SK-N-SH (cell line): ENCODE results near the gene HUNK. TPM values are rescaled to one million over a fixed set of nuclear protein-coding genes. Genes with fewer than 3 reads are reported as not detected.

Experiments
- CTCF ChIA-PET: fragments of 300-600, 350-600 bp; formaldehyde crosslinking; extraction: SDS; loops from one replicate; lab custom pipeline; 2021; lab: Yijun Ruan, JAX
- POLR2A ChIA-PET: fragments of 350-600 bp; sonication (Branson Sonifier 250); formaldehyde crosslinking; extraction: SDS; loops from one replicate; lab custom pipeline; 2020; ENCODE audit warnings: antibody characterized with exemption, inconsistent platforms; lab: Yijun Ruan, JAX
- DNase-seq: peaks from one replicate; pipeline ENCODE4 v3.0.0; 2012
- H2AFZ ChIP-seq: fragments of 200-600 bp; sonication (generic); 2 replicates; pipeline ENCODE4 v1.8.1; 2016; ENCODE audit warnings: antibody characterized with exemption, mild to moderate bottlenecking, low read depth
- H3F3A ChIP-seq: fragments of 200-600 bp; sonication (generic); replicated peaks from 2 replicates; pipeline ENCODE3; 2016; ENCODE audit warnings: antibody characterized with exemption, mild to moderate bottlenecking; ENCODE audit not compliant: insufficient read depth
- H3K27ac ChIP-seq, 2 experiments: fragments of 200-500 bp in 1 of 2; fragments of 200-600 bp in 1 of 2; sonication (Bioruptor generic) in 1 of 2; sonication (generic), shearing (Covaris generic) in 1 of 2; 2 replicates each; pipeline versions ENCODE4 v1.5.1 to v1.6.1; 2014 to 2016; ENCODE audit warnings: low read depth in 2 of 2, inconsistent platforms in 1 of 2, low read length in 1 of 2, mild to moderate bottlenecking in 1 of 2, mixed read lengths in 1 of 2
- H3K27me3 ChIP-seq: fragments of 200-600 bp; sonication (generic), shearing (Covaris generic); 2 replicates; pipeline ENCODE4 v1.6.1; 2016; ENCODE audit warnings: mixed run types; ENCODE audit not compliant: insufficient read depth
- H3K36me3 ChIP-seq, 2 experiments: fragments of 200-500 bp in 1 of 2; fragments of 200-600 bp in 1 of 2; sonication (Bioruptor generic) in 1 of 2; sonication (generic) in 1 of 2; replicated peaks in 1 of 2; 2 replicates each; pipeline versions ENCODE3 to v1.5.1; 2014 to 2016; ENCODE audit warnings: low read length in 1 of 2, mild to moderate bottlenecking in 1 of 2; ENCODE audit not compliant: insufficient read depth in 2 of 2, control insufficient read depth in 1 of 2
- H3K4me1 ChIP-seq, 2 experiments: fragments of 200-500 bp in 1 of 2; fragments of 200-600 bp in 1 of 2; sonication (Bioruptor generic) in 1 of 2; sonication (generic), shearing (Covaris generic) in 1 of 2; 2 replicates each; pipeline versions ENCODE4 v1.5.1 to v1.6.1; 2014 to 2016; ENCODE audit warnings: low read depth in 1 of 2, low read length in 1 of 2, mixed run types in 1 of 2; ENCODE audit not compliant: insufficient read depth in 2 of 2, control insufficient read depth in 1 of 2
- H3K4me2 ChIP-seq: fragments of 200-600 bp; sonication (generic), shearing (Covaris generic); 2 replicates; pipeline ENCODE4 v1.6.1; 2017; ENCODE audit warnings: mixed run types
- H3K4me3 ChIP-seq, 2 experiments: fragments of 200-500 bp in 1 of 2; fragments of 200-600 bp in 1 of 2; sonication (Bioruptor generic) in 1 of 2; sonication (generic), shearing (Covaris generic) in 1 of 2; 2 replicates each; pipeline versions ENCODE4 v1.5.1 to v1.8.1; 2014 to 2016; ENCODE audit warnings: low read depth in 2 of 2, inconsistent platforms in 1 of 2, low read length in 1 of 2, mild to moderate bottlenecking in 1 of 2, mixed read lengths in 1 of 2, moderate library complexity in 1 of 2
- H3K79me2 ChIP-seq: fragments of 200-600 bp; sonication (generic); 2 replicates; pipeline ENCODE4 v1.8.1; 2017; ENCODE audit warnings: mild to moderate bottlenecking; ENCODE audit not compliant: insufficient read depth
- H3K9ac ChIP-seq: fragments of 200-600 bp; sonication (generic); 2 replicates; pipeline ENCODE4 v1.6.1; 2017; ENCODE audit warnings: mixed run types
- H3K9me2 ChIP-seq: fragments of 200-600 bp; sonication (generic); 2 replicates; pipeline ENCODE4 v1.6.1; 2017; ENCODE audit warnings: mixed run types
- H3K9me3 ChIP-seq: fragments of 200-600 bp; sonication (generic); 2 replicates; pipeline ENCODE4 v1.6.1; 2017; ENCODE audit warnings: mixed run types, mild to moderate bottlenecking, moderate library complexity
- H4K20me1 ChIP-seq: fragments of 200-600 bp; sonication (generic); 2 replicates; pipeline ENCODE4 v1.6.1; 2017; ENCODE audit warnings: mild to moderate bottlenecking, mixed run types; ENCODE audit not compliant: insufficient read depth
- CHD2 ChIP-seq: fragments of 150-350 bp; IDR thresholded peaks from 2 replicates; pipeline ENCODE4 v1.6.1; 2018; ENCODE audit warnings: low read length; ENCODE audit not compliant: partially characterized antibody
- ELF1 ChIP-seq: IDR thresholded peaks from 2 replicates; pipeline ENCODE4 v1.4.0; 2012
- FOSL2 ChIP-seq: IDR thresholded peaks from 2 replicates; pipeline ENCODE4 v1.4.0; 2012; ENCODE audit warnings: low read depth, mild to moderate bottlenecking, moderate library complexity, borderline replicate concordance
- FOXM1 ChIP-seq: IDR thresholded peaks from 2 replicates; pipeline ENCODE4 v1.4.0; 2012; ENCODE audit warnings: low read depth, mild to moderate bottlenecking
- GABPA ChIP-seq: IDR thresholded peaks from 2 replicates; pipeline ENCODE4 v1.4.0; 2012; ENCODE audit warnings: low read depth, mild to moderate bottlenecking
- JUND ChIP-seq: IDR thresholded peaks from 2 replicates; pipeline ENCODE4 v1.4.0; 2012
- MEF2A ChIP-seq: IDR thresholded peaks from 2 replicates; pipeline ENCODE4 v1.4.0; 2012; ENCODE audit warnings: low read depth, borderline replicate concordance
- MXI1 ChIP-seq: IDR thresholded peaks from 2 replicates; pipeline ENCODE4 v1.6.1; 2012; ENCODE audit warnings: mild to moderate bottlenecking, low read depth, low read length, improper control_type of control experiment
- NRF1 ChIP-seq: IDR thresholded peaks from 2 replicates; pipeline ENCODE4 v1.6.1; 2012; ENCODE audit warnings: low read depth, mild to moderate bottlenecking, low read length
- RAD21 ChIP-seq: IDR thresholded peaks from 2 replicates; pipeline ENCODE4 v1.6.1; 2012; ENCODE audit warnings: mild to moderate bottlenecking, low read length
- RFX5 ChIP-seq: IDR thresholded peaks from 2 replicates; pipeline ENCODE4 v1.6.1; 2012; ENCODE audit warnings: mild to moderate bottlenecking, improper control_type of control experiment, low read length
- SIN3A ChIP-seq: IDR thresholded peaks from 2 replicates; pipeline ENCODE4 v1.6.1; 2012; ENCODE audit warnings: low read depth, mild to moderate bottlenecking, low read length, moderate library complexity, borderline replicate concordance
- SMC3 ChIP-seq: IDR thresholded peaks from 2 replicates; pipeline ENCODE4 v1.6.1; 2012; ENCODE audit warnings: low read depth, low read length, improper control_type of control experiment
- TAF1 ChIP-seq: IDR thresholded peaks from 2 replicates; pipeline ENCODE4 v1.6.1; 2012; ENCODE audit warnings: low read depth, mild to moderate bottlenecking, low read length, moderate library complexity, borderline replicate concordance
- TCF12 ChIP-seq: IDR thresholded peaks from 2 replicates; pipeline ENCODE4 v1.4.0; 2012
- YY1 ChIP-seq: IDR thresholded peaks from 2 replicates; pipeline ENCODE4 v1.4.0; 2012; ENCODE audit warnings: low read depth, mild to moderate bottlenecking
- WGBS: methylation state at CpG from one replicate; pipeline ENCODE4 v1.1.6; 2017; ENCODE audit warnings: low lambda C conversion rate; 5-methylcytosine and 5-hydroxymethylcytosine counted together
- polyA plus RNA-seq, 3 experiments: library from polyadenylated mRNA; depleted of rRNA; stranded (reverse); fragments of >200 nt; gene quantifications; 2 replicates each; pipeline ENCODE4 v1.2.3, GENCODE V29; 2012
- TF ChIP-seq, protein P1 (sequence below): IDR thresholded peaks from 2 replicates; pipeline ENCODE4 v1.4.0; 2012; ENCODE audit warnings: low read depth
- TF ChIP-seq, protein P2 (sequence below): IDR thresholded peaks from 2 replicates; pipeline ENCODE4 v1.4.0; 2012; ENCODE audit warnings: low read depth, borderline replicate concordance
- TF ChIP-seq, protein P3 (sequence below): fragments of 150-350 bp; IDR thresholded peaks from 2 replicates; pipeline ENCODE4 v1.6.1; 2017; ENCODE audit warnings: antibody characterized with exemption, low read length, low read depth, borderline replicate concordance
- TF ChIP-seq, protein P4 (sequence below): IDR thresholded peaks from 2 replicates; pipeline ENCODE4 v1.4.0; 2012; ENCODE audit warnings: low read depth, borderline replicate concordance

HUNK gene
- polyA plus RNA-seq, 1 of the 3 experiments (the other 2 are of a cell fraction), result 0.31 TPM

DNA sequence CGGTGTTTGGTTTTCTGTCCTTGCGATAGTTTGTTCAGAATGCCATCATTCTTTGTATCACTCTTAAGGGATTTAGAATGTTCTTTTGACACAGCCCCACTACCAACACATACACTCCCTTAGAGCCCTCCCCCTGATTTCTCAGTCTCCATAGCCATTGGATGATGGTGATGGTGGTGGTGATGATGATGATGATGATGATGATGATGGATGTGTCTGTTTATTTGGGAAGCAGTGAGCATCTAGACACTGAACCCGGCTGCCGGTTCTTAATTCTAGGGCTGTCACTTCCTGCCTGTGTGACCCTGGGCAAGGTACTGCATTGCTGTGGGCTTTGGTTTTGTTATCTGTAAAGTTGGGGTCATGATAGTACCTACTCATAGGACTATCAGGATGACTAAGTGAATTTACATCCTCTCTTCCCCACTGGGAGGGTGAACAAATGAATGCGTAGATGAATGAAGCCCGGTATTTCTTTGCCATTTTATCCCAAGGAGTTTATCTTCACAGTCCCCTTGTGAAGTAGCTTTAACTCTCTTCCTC is 100.7 kb downstream of the HUNK start:
- Histone ChIP-seq H3K27ac (no peak overlapping the region), H3K9ac (no peak overlapping the region), H4K20me1 (no peaks in the 10 kb centered on the region), H3K79me2 (no peaks in the 10 kb centered on the region), H2AFZ (no peak overlapping the region), H3F3A (no peaks in the 10 kb centered on the region), H3K4me3 (no peak overlapping the region), H3K4me1 (no peaks in the 10 kb centered on the region), H3K4me2 (no peak overlapping the region), H3K9me3 (no peaks in the 10 kb centered on the region), H3K27me3 (no peaks in the 10 kb centered on the region), H3K9me2 (no peaks in the 10 kb centered on the region), H3K36me3 (no peaks in the 10 kb centered on the region)
- TF ChIP-seq MEF2A (no peak), RFX5 (no peak), FOSL2 (no peak), JUND (no peak), TCF12 (no peak), GABPA (no peak), ELF1 (no peak), YY1 (no peak), SMC3 (no peak), SIN3A (no peak), FOXM1 (no peak)
- TF ChIP-seq, protein P1, sequence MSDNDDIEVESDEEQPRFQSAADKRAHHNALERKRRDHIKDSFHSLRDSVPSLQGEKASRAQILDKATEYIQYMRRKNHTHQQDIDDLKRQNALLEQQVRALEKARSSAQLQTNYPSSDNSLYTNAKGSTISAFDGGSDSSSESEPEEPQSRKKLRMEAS, result no peak
- CTCF ChIA-PET, result no interaction called here
- no peak for DNase-seq
- POLR2A ChIA-PET, result no interaction called here
- WGBS, result 95% methylated on average over 6 of the region's 6 CpGs

DNA sequence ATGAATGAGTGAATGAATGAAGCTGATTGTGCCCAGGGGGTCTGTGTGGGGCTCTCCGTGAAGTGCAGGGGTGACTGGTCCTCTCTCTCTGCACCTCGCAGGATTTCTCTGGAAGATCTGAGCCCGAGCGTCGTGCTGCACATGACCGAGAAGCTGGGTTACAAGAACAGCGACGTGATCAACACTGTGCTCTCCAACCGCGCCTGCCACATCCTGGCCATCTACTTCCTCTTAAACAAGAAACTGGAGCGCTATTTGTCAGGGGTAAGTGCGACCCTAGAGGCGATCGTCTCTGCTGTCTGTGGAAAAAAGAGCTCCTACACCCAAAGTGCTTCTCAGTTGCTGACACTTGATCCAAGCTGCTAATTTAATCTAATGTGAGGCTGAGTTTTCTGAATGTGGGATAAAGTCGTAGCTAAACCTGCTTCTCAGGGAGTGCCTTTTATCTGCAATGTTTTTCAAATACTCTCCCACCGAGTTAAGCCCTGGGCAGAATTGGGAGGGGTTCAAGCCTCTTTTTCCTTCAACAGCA is 101.7 kb downstream of the HUNK start:
- Histone ChIP-seq H3F3A (no peaks in the 10 kb centered on the region), H3K36me3 (no peaks in the 10 kb centered on the region), H3K79me2 (no peaks in the 10 kb centered on the region), H3K9ac (no peak overlapping the region), H3K9me2 (no peaks in the 10 kb centered on the region), H3K4me2 (no peak overlapping the region), H2AFZ (no peak overlapping the region), H3K27ac (no peak overlapping the region), H3K4me1 (no peaks in the 10 kb centered on the region), H3K27me3 (no peaks in the 10 kb centered on the region), H4K20me1 (no peaks in the 10 kb centered on the region), H3K4me3 (no peak overlapping the region), H3K9me3 (no peaks in the 10 kb centered on the region)
- CTCF ChIA-PET, result no interaction called here
- DNase-seq, result no peak
- WGBS, result 85% methylated on average over 16 of the region's 16 CpGs
- TF ChIP-seq, protein P2, sequence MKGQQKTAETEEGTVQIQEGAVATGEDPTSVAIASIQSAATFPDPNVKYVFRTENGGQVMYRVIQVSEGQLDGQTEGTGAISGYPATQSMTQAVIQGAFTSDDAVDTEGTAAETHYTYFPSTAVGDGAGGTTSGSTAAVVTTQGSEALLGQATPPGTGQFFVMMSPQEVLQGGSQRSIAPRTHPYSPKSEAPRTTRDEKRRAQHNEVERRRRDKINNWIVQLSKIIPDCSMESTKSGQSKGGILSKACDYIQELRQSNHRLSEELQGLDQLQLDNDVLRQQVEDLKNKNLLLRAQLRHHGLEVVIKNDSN, result no peak
- TF ChIP-seq, protein P1, result no peak
- TF ChIP-seq, protein P3, sequence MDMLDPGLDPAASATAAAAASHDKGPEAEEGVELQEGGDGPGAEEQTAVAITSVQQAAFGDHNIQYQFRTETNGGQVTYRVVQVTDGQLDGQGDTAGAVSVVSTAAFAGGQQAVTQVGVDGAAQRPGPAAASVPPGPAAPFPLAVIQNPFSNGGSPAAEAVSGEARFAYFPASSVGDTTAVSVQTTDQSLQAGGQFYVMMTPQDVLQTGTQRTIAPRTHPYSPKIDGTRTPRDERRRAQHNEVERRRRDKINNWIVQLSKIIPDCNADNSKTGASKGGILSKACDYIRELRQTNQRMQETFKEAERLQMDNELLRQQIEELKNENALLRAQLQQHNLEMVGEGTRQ, result no peak
- TF ChIP-seq TAF1 (no peak), TCF12 (no peak), RAD21 (no peak), SIN3A (no peak), MXI1 (no peak), YY1 (no peak), CHD2 (no peak), NRF1 (no peak), ELF1 (no peak)
- TF ChIP-seq, protein P4, sequence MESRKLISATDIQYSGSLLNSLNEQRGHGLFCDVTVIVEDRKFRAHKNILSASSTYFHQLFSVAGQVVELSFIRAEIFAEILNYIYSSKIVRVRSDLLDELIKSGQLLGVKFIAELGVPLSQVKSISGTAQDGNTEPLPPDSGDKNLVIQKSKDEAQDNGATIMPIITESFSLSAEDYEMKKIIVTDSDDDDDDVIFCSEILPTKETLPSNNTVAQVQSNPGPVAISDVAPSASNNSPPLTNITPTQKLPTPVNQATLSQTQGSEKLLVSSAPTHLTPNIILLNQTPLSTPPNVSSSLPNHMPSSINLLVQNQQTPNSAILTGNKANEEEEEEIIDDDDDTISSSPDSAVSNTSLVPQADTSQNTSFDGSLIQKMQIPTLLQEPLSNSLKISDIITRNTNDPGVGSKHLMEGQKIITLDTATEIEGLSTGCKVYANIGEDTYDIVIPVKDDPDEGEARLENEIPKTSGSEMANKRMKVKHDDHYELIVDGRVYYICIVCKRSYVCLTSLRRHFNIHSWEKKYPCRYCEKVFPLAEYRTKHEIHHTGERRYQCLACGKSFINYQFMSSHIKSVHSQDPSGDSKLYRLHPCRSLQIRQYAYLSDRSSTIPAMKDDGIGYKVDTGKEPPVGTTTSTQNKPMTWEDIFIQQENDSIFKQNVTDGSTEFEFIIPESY, result no peak
- POLR2A ChIA-PET, result no interaction called here
